ENCODE results near the gene TMEM256.

The TMEM256 gene

DNA sequence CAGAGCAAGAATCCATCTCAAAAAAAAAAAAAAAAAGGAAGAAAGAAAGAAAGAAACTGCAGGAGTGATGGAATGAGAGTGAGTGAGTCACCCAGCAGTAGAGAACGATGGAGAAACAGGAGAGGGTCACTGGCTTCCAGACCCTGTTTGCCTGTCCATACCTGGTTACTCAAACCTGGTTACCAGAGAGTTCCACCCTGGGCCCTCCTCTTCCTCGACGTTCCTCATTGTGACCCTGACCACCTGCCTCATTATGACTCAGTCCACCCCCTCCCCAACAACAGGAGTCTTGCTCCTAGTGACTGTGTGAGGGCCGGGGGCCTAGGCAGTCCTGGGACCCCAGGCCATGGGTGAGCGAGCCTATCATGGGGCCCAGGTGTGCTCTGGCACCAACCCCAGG, 24.7 kb upstream of the TMEM256 start, which contains the start of gene SPEM3:
TSS of gene SPEM3 (plus strand) at position 301 of the 400 bp plus-strand sequence. CDS start at position 347, 46 bp downstream.
- DNase-seq, result no peak

DNA sequence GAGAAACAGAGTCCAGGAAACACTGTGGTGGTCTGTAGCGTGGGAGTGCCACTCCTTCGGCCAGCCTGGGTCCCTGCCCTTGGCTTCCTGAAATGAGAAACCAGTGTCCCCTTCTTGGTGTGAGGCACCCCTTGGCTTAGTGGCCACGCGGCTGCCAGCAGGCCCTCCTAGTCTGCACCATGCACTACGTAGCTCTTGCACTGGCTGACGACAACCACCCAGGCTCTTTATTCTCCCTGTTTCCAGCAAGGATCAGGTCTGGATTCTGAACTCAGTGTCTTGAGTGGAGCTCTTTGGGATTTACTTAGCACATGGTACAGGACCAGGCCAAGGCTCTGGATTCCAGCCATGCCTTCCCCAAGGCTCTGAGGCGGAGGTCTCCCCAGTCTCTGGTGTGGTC, 23.7 kb upstream of the TMEM256 start:
- DNase-seq, result no peak

DNA sequence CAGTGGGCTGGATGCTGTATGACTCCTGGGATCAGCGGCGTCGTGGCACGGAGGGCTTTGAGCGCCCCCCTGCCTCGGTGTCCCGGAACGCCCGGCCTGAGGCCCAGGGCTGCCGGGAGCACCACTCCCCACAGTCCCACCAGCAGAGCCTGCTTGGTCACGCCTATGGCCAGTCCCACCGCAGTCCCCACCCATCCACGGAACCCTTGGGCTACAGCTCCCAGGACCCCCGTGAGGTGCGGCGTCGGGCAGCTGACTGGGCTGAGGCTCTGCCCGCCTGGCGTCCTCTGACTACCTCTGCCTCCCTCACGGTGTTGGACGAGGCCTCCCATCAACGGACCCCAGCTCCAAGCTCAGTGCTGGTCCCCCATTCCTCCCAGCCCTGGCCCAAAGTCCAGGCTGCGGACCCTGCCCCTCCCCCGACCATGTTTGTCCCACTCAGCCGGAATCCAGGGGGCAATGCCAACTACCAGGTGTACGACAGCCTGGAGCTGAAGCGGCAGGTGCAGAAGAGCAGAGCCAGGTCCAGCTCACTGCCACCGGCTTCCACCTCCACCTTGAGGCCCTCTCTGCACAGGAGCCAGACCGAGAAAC, 23.1 kb upstream of the TMEM256 start:
- no peak for DNase-seq

DNA sequence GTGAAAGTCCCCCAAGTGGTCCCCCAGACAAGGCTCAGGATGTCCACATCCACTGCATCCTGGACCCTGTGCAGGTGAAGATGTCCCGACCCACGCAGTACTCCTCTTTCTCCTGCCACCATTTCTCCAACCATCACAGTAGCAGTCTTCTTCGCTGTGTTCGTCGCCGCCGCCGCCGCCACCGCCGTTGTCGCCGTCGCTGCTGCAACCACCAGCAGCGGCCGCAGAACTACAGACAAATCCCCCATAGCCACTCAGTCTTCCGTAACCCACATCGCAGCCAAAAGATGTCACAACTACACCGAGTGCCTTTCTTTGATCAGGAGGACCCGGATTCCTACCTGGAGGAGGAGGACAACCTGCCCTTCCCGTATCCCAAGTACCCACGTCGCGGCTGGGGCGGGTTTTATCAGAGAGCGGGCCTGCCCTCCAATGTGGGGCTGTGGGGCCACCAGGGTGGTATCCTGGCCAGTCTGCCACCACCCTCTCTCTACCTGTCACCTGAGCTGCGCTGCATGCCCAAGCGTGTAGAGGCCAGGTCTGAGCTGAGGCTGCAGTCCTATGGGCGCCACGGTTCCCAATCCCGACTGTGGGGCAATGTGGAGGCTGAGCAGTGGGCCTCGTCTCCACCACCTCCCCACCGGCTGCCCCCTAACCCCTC, 22.4 kb upstream of the TMEM256 start:
- DNase-seq, result no peak

DNA sequence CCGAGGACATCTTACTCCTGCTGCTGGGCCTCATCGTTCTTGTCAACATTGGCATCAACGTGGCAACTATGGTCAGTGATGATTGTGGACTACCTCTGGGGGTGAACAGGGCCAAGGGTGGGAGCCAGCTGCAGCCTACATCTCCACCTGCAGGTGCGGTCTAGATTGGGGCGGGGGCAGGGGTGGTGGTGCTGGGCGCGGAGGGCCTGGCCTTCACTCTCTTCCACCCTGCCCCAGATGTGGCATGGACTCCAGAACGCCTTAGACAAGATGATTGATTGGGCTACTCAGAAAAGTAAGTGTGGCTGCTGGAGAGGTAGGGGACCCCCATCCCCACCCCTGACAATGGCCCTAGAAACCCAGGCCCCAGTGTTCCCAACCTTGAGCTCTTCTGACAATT, 21.9 kb upstream of the TMEM256 start:
- no peak for DNase-seq

DNA sequence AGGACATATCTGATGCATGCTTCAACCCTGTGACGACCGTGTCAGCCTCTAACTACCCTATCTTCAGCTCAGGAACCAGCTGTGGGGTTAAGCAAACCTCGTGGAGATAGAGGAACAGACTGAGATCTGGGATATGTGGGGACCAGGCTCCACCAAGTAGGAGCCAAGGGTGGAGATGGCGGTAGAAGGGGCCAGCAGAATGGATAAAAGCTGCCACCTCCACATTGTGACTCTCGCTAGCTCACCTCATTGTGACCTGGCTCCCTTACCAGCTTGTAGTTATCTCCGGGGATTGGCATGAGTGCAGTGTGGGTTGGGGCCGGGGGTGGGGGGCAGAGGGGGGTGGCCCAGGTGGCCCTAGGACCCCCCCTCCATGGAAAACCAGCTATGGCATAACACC, 21.4 kb upstream of the TMEM256 start, which contains the start of gene SPEM2:
TSS of gene SPEM2 (plus strand) at position 301 of the 400 bp plus-strand sequence. CDS start at position 374, 73 bp downstream.
- DNase-seq, result no peak

DNA sequence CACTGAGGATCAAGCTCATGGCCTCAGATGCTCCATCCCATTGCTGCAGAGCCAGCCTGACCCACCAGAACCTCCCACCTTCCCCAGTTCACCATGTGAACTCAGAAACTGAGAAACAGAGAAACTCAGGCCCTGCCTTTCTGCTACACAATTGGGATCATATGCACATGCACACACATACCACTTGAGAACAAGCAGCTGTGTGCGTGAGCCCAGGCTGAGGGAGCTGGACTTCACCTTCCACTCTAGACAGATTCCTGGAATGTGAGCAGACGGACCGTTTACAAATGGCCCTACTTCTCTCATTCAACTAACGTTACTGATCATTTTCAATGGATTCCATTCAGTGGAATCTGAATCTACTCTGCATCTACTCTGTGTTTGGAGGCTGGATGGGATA, 19.8 kb upstream of the TMEM256 start:
- no peak for DNase-seq

DNA sequence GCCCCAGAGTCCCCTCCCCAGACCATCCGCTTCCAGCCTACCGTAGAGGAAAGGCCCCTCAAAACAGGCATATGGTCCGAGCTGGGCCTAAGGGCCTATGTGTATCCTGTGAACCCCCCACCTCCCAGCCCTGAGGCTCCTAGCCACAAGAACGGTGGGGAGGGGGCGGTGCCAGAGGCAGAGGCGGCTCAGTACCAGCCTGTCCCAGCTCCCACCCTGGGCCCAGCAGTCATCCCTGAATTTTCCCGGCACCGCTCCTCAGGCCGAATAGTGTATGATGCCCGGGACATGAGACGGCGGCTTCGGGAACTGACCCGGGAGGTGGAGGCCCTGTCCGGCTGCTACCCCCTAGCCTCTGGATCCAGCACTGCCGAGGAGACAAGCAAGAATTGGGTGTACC, 17.3 kb upstream of the TMEM256 start:
- no peak for DNase-seq

DNA sequence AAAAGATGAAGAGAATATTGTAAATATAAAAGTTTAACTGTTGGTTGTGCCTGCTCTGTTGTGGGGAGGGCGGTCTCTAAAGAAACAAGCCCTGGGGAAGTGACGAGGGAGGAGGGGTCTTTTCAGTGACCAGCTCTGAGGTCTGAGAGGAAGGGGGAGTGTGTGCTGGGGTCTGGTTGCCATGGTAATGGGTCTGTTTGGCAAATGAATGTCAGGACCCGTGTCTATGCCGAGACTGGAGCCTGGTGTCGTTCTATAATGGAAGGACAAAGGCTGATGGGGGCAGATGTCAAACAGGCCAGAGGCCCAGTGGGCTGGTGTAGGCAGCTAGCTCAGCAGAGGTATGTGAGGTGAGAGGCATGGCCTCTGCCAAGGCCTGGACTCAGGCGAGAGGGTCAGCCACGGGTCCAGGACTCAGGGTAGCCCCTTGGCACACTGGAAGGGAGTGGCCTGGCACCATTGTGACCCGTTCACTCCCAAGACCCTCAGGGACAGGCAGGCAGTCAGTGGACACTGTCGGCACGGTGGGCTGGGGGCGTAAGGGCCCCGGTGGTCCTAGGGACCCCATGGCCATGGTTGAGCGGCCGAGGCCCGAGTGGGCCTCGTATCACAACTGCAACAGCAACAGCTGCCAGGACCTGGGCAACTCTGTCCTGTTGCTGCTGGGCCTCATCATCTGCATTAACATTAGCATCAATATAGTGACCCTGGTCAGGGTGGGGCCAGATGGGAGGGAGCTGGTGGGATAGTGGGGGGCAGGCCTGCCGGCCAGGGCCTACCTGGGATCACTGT, 16.1 kb upstream of the TMEM256 start, which contains the start of gene SPEM1:
TSS of gene SPEM1 (plus strand) at position 506 of the 792 bp plus-strand sequence. CDS start at position 567, 61 bp downstream.
- no peak for DNase-seq

DNA sequence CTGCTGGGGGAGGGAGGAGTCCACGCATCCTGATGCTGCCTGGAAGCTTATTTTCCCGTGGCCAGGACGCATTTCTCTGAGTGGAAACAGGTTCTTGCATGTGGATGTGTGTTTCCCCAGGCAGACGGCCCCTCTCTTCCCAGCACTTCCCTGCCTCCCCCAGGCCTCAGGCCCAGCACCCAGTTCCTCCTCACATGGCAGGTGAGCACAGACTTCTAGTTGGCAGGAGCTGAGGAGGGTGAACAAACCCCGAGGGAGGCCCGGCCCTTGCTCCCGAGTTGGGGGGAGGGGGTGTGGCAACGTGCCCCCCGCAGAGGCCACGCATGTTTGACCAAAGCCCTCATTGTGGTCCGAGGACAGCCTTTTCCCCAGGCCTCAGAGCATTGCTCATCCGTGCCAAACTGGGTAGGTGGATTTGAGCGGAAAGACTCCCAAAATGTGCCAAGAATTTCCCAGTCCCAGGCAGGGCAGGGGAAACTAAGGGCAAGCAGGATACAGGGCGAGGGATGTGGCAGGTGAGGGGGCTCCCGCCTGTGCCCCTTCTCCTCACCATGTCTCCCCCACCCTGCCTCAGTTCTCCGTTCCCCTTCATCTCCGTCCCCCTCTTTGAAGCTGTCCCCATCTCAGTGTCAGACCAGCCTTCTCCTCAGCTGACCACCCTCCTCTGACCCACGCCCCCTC, 14.7 kb upstream of the TMEM256 start:
- DNase-seq, result no peak

DNA sequence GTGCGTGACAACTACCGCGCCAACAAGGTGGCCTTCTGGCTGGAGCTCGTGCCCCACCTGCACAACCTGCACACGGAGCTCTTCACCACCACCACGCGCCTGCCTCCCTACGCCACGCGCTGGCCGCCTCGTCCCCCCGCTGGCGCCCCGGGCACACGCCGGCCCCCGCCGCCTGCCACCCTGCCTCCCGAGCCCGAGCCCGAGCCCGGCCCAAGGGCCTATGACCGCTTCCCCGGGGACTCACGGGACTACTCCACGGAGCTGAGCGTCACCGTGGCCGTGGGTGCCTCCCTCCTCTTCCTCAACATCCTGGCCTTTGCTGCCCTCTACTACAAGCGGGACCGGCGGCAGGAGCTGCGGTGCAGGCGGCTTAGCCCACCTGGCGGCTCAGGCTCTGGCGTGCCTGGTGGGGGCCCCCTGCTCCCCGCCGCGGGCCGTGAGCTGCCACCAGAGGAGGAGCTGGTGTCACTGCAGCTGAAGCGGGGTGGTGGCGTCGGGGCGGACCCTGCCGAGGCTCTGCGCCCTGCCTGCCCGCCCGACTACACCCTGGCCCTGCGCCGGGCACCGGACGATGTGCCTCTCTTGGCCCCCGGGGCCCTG, 13.3 kb upstream of the TMEM256 start:
- no peak for DNase-seq

DNA sequence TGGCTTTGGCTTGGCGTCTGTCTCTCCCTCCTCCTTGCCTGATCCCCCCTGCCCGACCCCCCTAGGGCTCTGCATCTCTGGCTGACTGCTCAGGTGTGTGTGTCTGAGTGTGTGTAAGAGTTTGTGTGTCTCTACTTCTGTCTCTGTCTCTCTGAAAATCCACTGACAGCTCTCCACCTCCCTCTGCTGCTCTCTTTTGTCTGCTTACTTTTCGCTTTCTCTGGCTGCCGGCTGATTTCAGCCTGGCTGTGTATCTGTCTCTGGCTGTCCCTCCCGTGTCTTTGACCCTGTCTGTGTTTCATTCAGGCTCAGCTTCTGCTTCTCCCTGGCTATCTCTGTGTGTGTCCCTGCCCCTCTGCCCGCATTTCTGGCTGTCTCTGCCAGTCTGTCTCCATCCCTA, 12.4 kb upstream of the TMEM256 start:
- no peak for DNase-seq

DNA sequence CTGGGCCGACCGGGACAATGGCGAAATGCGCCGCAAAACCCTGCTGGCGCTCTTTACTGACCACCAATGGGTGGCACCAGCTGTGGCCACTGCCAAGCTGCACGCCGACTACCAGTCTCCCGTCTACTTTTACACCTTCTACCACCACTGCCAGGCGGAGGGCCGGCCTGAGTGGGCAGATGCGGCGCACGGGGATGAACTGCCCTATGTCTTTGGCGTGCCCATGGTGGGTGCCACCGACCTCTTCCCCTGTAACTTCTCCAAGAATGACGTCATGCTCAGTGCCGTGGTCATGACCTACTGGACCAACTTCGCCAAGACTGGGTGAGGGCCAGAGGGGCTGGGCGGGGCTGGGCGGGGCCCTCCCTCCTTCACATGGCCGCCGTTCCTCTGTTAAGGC, 11.9 kb upstream of the TMEM256 start:
- DNase-seq, result no peak

DNA sequence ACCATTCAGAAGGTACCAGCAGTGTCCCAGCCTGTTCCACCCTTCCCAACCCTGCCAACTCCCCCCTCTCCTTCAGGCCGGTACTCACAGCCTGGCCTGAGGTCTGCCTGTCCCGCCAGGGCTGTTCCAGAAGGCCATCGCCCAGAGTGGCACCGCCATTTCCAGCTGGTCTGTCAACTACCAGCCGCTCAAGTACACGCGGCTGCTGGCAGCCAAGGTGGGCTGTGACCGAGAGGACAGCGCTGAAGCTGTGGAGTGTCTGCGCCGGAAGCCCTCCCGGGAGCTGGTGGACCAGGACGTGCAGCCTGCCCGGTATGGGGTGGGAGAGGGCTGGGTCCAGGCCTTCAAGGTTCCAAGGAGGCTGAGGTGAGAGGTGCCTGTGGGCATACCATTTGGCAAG, 10.9 kb upstream of the TMEM256 start:
- DNase-seq, result no peak

DNA sequence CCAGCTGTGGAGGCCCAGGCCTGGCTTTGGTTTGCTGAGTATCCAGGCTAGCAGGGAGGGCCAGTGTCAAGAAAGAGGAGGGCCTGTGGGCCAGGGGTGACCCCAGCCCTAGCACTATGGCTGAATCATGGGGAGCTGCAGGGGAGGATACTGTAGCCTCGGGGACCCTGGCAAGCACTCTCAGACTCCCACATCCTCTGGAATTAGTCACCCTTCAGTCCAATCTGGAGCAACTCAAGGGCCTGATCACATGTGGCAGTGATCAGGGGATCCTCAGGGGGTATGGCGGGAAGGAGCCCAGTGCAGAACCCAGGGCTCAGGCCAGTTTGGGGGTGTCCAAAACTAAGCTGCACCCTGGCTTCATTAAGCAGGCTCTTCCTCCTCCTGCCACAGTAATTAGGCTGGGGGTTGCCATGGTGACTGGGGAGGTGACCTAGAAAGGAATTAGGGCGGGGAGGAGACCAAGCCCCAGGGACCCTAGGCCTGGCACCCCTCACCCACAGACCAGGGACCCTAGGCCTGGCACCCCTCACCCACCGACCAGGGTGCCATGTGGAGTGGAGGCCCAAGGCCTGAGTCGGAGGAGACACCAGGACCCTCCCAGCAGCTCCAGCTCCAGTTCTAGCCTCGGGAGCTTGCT, 9.6 kb upstream of the TMEM256 start:
- no peak for DNase-seq

DNA sequence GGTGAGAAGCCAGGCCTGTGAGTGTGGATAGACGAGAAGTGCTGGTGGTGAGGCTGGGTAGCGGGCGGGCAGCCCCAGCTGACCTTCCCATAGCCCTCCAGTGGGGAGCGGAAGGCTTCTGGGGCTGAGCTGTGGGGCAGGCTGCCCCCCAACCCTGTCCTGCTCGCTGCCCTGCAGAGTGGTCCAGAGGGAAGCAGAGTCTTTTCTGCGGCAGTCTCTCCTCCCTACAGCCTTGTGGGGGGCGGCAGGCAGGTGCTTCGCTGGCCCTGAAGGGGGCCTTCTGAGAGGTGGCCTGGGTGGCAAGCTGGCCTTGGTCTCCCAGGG, 7.5 kb upstream of the TMEM256 start:
- DNase-seq, result no peak

DNA sequence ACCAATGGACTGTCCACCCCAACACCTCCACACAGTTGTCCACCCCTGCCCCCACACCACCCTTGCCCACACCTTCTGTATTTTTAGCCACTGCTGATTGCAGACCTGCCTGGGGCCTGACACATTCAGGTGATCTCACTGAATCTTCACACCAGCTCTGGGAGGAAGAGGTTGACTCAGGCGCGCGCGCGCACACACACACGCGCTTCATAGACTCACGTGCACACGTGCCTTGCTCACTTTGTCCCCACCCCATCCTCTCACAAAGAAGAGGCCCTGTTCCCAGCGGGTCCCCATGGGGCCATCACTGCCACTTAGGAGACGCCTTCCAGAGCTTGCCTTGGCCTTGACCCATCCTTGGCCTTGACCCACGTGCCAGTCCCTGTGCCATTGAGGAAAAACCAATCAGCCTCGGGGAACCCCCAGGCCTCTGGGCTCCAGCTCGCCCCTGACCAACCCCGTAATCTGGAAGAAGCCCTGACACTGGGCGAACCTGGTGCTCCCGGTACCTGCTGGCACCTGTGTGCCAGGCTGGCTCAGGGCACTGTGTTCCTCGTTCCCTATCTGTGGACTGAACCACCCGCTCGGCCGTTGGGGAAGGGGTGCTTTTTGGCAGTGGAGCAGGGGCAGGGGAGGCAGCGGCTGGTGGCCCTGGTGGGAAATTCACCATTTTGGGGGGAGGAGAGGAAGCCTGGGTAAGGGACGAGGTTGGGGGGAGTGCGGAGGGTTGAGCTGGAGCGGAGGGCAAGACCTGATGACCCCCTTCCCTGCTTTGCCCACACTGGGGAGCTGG, 6.9 kb upstream of the TMEM256 start:
- DNase-seq, result no peak

DNA sequence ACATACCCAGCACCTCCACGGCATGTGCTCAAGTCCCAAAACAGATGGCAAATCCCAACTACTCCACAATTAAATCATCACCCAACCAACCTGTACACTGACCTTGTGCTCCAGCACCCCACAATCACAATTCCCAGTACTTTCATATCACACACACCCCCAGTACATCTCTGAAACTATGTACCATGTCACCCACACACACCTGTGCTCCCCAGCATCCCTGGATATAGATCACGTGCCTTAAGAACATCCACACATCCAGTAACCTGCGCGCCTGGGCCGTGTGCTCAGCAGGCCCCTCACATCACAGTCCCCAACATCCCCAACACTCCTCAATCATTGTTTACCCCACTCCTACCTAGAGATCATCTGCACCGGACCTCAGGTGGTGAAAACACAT, 5.8 kb upstream of the TMEM256 start:
- no peak for DNase-seq

DNA sequence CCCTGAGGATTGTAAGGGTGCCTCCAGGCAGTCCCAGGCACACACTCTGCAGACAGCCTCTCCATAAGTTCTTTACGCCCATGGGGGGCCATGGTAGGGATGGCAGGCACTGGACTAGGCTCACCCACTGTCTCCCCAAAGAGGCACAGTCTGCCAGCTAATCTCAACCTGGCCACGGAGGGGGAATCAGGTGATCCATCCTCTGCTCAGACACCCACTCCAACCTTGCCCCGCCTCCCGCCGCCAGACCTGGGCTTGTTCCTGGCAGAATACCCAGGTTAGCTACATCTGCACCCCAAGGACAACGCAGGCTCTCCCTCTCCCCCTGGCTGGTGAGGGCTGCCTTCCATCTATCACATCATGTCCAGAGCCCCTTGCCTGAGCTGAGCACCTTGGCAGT, 5.0 kb upstream of the TMEM256 start:
- no peak for DNase-seq

DNA sequence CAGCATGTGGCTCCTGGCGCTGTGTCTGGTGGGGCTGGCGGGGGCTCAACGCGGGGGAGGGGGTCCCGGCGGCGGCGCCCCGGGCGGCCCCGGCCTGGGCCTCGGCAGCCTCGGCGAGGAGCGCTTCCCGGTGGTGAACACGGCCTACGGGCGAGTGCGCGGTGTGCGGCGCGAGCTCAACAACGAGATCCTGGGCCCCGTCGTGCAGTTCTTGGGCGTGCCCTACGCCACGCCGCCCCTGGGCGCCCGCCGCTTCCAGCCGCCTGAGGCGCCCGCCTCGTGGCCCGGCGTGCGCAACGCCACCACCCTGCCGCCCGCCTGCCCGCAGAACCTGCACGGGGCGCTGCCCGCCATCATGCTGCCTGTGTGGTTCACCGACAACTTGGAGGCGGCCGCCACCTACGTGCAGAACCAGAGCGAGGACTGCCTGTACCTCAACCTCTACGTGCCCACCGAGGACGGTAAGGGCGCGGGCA, 4.4 kb upstream of the TMEM256 start:
- DNase-seq, result peak; percentile 72

DNA sequence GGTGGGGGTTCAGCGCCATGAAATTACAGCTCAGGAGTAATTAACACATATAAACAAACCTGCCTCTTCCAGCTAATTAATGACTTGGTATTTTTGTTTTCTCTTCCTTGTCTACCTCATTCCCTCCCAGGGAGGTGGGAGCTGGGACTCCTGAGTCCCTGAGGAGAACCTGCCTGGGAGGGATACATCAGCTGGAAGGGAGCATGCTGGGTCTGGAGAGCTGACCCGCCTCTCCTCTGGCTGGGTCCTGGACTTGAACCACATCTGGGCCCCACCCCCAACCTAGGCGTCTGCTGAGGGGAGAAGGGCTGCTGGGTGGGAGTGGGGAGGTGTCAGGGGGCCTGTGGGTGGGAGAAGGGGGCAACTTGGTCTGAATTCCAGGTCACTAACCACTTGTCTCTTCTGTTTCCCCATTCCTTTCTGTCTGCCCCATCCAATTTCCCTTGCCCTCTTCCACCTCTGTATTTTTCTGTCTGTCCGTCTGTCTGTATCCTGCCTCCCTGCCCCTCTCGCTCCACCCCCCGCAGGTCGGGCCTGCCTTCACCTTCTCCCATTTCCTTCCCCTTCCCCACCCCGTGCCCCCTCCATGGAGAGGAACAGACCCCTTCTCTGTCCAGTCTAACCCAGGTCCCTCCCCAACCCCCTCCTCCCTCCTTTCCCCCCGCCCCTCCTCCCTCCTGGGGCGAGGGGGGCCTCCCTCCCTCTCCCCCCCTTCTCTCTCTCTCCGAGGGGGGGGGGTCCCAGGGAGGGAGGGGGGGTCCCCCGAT, 3.8 kb upstream of the TMEM256 start, which contains the start of gene NLGN2:
TSS of gene NLGN2 (plus strand) at position 361 of the 767 bp plus-strand sequence. CDS start 411 bp downstream, outside the sequence.
- no peak for DNase-seq
